Calu3 (cell line): ENCODE data around the gene GLRA3. TPM values are rescaled to one million over a fixed set of nuclear protein-coding genes. Genes with fewer than 3 reads are reported as not detected.

Experiments used
- BruUV-seq: library from RNA; stranded (reverse); fragments of 400-500 nt; replicated peaks from 2 replicates; lab custom pipeline; 2021; lab: Mats Ljungman, UMichigan
- CTCF ChIA-PET: fragments of 300-600 bp; sonication (Branson Sonifier 250); formaldehyde crosslinking; loops from one replicate; lab custom pipeline; 2022; ENCODE audit warnings: antibody characterized with exemption; lab: Charles Lee
- DNase-seq: peaks from one replicate; pipeline ENCODE4 v3.0.0; 2022
- H3K27ac Mint-ChIP-seq: one replicate; pipeline ENCODE4 v1.8.0; 2022; ENCODE audit warnings: mixed read lengths; ENCODE audit not compliant: unreplicated experiment
- H3K27me3 Mint-ChIP-seq: one replicate; pipeline ENCODE4 v1.8.0; 2022; ENCODE audit warnings: mixed read lengths; ENCODE audit not compliant: unreplicated experiment
- H3K36me3 Mint-ChIP-seq: one replicate; pipeline ENCODE4 v1.8.0; 2022; ENCODE audit warnings: mild to moderate bottlenecking, moderate library complexity, mixed read lengths; ENCODE audit not compliant: insufficient read depth, unreplicated experiment
- H3K4me1 Mint-ChIP-seq: one replicate; pipeline ENCODE4 v1.8.0; 2022; ENCODE audit warnings: mild to moderate bottlenecking, low read depth, mixed read lengths; ENCODE audit not compliant: unreplicated experiment
- H3K4me3 Mint-ChIP-seq: one replicate; pipeline ENCODE4 v1.8.0; 2022; ENCODE audit warnings: mild to moderate bottlenecking, low read depth, moderate library complexity, mixed read lengths; ENCODE audit not compliant: unreplicated experiment
- H3K9me3 Mint-ChIP-seq: one replicate; pipeline ENCODE4 v1.8.0; 2022; ENCODE audit warnings: low read depth, mixed read lengths; ENCODE audit not compliant: unreplicated experiment
- intact Hi-C: fragments of 100-400 bp; cut with micrococcal nuclease; formaldehyde crosslinking; loops from one replicate; pipeline ENCODE4 v1.10.0; 2022; ENCODE audit not compliant: unreplicated experiment
- total RNA-seq: library from RNA; stranded (reverse); gene quantifications from 2 replicates; pipeline ENCODE4 v1.2.3, GENCODE V29; 2022
- TF ChIP-seq, protein P1 (sequence below): fragments of 200-600 bp; IDR thresholded peaks from one replicate; pipeline ENCODE4 v1.8.0; 2022; ENCODE audit warnings: antibody characterized with exemption; ENCODE audit not compliant: unreplicated experiment

Gene GLRA3
- total RNA-seq, 1 experiment from 2014 or later, result 0.07 TPM

DNA sequence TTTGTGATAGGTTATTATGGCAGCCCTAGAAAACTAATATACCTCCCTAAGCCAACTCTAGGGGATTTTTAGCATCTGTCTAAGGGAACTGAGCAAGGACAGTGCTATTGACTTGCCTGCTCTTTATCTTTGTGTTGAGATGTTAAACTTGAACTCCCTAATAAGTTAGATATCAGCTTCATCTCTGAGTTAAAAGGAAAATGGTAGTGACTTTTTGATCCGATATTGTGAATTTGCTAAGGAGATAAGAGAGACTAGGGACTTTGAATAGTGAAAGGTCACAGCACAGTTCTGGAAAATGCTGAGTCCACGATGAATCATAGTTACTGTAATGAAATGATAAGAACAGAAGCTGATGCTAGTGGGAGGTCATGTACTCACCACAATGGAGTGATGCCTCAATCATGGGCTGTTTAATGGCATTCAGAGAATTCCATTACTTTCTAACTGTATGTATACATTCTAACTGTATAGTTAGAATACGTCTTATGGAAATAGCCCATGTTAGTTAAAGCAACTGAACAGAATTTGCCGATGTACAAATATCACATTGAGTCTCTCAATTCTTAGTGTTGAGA, 147.2 kb downstream of the GLRA3 start:
- intact Hi-C loops, result no loop called here
- Mint-ChIP-seq H3K9me3 (no peaks in the 10 kb centered on the region), H3K4me1 (peaks cover 9% of the 10 kb centered on the region), H3K36me3 (no peaks in the 10 kb centered on the region), H3K27me3 (no peaks in the 10 kb centered on the region), H3K4me3 (no peak overlapping the region), H3K27ac (no peak overlapping the region)
- CTCF ChIA-PET, result interaction anchor here (0.6 kb wide), 1 partner anchor 35 kb away, joined by 7 read pairs; no protein-coding TSS in a partner anchor
- BruUV-seq, result no TSS peak
- DNase-seq, result no peak
- TF ChIP-seq, protein P1, sequence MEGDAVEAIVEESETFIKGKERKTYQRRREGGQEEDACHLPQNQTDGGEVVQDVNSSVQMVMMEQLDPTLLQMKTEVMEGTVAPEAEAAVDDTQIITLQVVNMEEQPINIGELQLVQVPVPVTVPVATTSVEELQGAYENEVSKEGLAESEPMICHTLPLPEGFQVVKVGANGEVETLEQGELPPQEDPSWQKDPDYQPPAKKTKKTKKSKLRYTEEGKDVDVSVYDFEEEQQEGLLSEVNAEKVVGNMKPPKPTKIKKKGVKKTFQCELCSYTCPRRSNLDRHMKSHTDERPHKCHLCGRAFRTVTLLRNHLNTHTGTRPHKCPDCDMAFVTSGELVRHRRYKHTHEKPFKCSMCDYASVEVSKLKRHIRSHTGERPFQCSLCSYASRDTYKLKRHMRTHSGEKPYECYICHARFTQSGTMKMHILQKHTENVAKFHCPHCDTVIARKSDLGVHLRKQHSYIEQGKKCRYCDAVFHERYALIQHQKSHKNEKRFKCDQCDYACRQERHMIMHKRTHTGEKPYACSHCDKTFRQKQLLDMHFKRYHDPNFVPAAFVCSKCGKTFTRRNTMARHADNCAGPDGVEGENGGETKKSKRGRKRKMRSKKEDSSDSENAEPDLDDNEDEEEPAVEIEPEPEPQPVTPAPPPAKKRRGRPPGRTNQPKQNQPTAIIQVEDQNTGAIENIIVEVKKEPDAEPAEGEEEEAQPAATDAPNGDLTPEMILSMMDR, result no peak

DNA sequence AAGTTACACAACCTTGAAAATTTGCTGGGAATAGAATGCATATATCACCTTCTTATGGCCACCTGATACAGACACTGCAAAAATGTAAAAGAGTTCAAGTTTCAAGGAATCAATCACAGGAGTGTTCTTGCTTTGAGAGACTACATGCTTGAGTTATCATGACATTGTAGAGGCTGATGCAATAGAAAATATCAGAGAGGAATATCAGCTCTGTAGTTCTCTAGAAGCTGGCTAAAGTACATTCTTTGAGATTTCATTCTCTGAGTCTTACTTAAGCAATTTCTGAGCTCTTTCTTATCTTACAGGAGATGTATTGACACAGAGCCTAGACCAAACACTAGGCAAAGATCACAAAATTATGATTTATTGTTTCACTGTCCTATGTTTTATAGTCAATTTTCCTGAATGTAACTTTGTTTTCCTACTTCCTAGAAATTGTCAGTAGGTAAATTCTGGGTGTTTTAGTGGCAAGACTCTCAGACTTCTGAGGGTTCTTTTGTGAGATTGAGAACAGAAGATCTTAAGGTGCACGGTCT, 154.7 kb downstream of the GLRA3 start:
- Mint-ChIP-seq H3K9me3 (no peaks in the 10 kb centered on the region), H3K27ac (no peak overlapping the region), H3K36me3 (no peaks in the 10 kb centered on the region), H3K4me1 (no peaks in the 10 kb centered on the region), H3K27me3 (no peaks in the 10 kb centered on the region), H3K4me3 (no peak overlapping the region)
- TF ChIP-seq, protein P1, result no peak
- CTCF ChIA-PET, result no interaction called here
- intact Hi-C loops, result no loop called here
- no peak for DNase-seq
- no TSS peak for BruUV-seq

DNA sequence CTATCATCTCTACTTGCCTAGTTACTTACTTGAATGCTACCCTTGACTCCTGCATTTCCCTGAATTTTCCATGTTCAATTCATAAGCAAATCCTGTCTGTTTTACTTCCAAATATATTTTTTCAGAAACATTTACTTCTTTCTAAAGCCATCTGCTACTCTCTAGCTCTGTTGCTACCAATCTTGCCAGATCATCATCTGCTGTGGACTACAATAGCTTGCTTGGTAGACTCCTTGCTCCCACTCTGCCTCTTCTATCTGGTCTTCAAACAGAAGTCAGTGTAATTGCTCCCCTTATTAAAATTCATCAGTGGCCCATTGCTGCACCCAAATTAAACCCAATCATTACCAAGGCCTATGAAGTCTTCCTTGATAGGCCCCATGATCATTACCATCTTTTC, 155.2 kb downstream of the GLRA3 start:
- H3K4me1 Mint-ChIP-seq, result no peaks in the 10 kb centered on the region
- H3K27me3 Mint-ChIP-seq, result no peaks in the 10 kb centered on the region
- H3K27ac Mint-ChIP-seq, result no peak overlapping the region
- no TSS peak for BruUV-seq
- no peak overlapping the region for H3K4me3 Mint-ChIP-seq
- TF ChIP-seq, protein P1, result no peak
- no peaks in the 10 kb centered on the region for H3K36me3 Mint-ChIP-seq
- DNase-seq, result no peak
- CTCF ChIA-PET, result no interaction called here
- H3K9me3 Mint-ChIP-seq, result no peaks in the 10 kb centered on the region
- intact Hi-C loops, result no loop called here

DNA sequence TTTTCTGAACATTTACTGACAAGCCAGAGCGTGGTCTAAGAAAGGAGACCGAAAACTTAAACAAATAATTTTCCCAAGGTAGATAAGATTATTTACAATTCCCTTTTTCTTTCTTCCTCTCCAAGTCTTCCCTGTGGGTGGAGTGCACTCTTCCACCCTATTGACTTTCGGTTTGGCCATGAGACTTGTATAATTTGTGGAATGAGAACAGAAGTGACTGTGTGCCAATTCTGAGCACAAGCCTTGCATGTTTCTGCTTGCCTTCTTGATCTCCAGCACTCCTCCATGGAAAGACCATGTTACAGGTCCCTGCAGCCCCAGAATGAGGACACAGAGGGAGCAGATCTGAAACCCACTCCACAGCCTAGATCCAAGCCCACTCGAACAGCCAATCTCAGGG, 156.8 kb downstream of the GLRA3 start:
- CTCF ChIA-PET, result no interaction called here
- intact Hi-C loops, result no loop called here
- Mint-ChIP-seq H3K4me3 (no peak overlapping the region), H3K4me1 (no peaks in the 10 kb centered on the region), H3K27me3 (no peaks in the 10 kb centered on the region), H3K9me3 (no peaks in the 10 kb centered on the region), H3K36me3 (no peaks in the 10 kb centered on the region), H3K27ac (no peak overlapping the region)
- no TSS peak for BruUV-seq
- no peak for DNase-seq
- TF ChIP-seq, protein P1, result no peak
